ENCODE measurements around the gene MFAP3L. TPM values are rescaled to one million over a fixed set of nuclear protein-coding genes. Genes with fewer than 3 reads are reported as not detected.
"Not testable (repeated sequence)": the region's sequence is repeated elsewhere in the genome, so short reads cannot be mapped to it uniquely, and the experiment has no call there.

MFAP3L gene
- total and polyA plus RNA-seq, 4 donors = 0.87 to 5.3 (median 2.4) TPM

DNA sequence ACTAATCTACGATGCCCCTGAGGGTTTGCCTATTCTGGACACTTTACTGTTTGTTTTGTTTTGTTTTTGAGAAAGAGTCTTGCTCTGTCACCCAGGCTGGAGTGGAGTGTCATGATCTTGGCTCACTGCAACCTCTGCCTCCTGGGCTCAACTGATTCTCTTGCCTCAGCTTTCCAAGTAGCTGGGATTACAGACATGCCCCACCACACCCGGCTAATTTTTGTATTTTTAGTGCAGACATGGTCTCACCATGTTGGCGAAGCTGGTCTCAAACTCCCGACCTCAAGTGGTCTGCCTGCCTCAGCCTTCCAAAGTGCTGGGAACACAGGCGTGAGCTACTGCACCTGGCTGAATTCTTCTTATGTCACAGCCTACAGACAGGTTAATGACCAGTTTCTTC lies 70.7 kb downstream of the MFAP3L start:
- 87 to 91% methylated on average over 5 of the region's 5 CpGs for WGBS, 2 donors
- Histone ChIP-seq H3K27me3 (ENCODE audit: control insufficient read depth in 3 of 3, insufficient read depth in 3 of 3, low read length in 2 of 3) (no peaks in the 10 kb centered on the region), H3K27ac (ENCODE audit: low read depth in 1 of 2, low read length in 1 of 2) (no peak overlapping the region), H3K36me3 (ENCODE audit: control insufficient read depth in 4 of 4, insufficient read depth in 4 of 4, low read length in 4 of 4) (no peaks in the 10 kb centered on the region), H3K4me3 (no peak overlapping the region), H3K4me1 (ENCODE audit: control insufficient read depth in 5 of 5, insufficient read depth in 5 of 5, low read length in 5 of 5) (no peaks in the 10 kb centered on the region), H3K9ac (ENCODE audit: insufficient read depth in 1 of 2, low read length in 2 of 2) (no peak overlapping the region), H3K9me3 (ENCODE audit: control insufficient read depth in 4 of 4, insufficient read depth in 3 of 4, low read length in 3 of 4) (peaks cover 0 to 2% (median 0%) of the 10 kb centered on the region in 4 donors)
- DNase-seq (no peak), ATAC-seq (ENCODE audit: insufficient read depth, low FRiP score) (no peak)
- TF ChIP-seq, protein P1, sequence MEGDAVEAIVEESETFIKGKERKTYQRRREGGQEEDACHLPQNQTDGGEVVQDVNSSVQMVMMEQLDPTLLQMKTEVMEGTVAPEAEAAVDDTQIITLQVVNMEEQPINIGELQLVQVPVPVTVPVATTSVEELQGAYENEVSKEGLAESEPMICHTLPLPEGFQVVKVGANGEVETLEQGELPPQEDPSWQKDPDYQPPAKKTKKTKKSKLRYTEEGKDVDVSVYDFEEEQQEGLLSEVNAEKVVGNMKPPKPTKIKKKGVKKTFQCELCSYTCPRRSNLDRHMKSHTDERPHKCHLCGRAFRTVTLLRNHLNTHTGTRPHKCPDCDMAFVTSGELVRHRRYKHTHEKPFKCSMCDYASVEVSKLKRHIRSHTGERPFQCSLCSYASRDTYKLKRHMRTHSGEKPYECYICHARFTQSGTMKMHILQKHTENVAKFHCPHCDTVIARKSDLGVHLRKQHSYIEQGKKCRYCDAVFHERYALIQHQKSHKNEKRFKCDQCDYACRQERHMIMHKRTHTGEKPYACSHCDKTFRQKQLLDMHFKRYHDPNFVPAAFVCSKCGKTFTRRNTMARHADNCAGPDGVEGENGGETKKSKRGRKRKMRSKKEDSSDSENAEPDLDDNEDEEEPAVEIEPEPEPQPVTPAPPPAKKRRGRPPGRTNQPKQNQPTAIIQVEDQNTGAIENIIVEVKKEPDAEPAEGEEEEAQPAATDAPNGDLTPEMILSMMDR (IDR thresholded peaks at IDR 0.05; ENCODE audit: control extremely low read depth, extremely low read depth) = no peak

DNA sequence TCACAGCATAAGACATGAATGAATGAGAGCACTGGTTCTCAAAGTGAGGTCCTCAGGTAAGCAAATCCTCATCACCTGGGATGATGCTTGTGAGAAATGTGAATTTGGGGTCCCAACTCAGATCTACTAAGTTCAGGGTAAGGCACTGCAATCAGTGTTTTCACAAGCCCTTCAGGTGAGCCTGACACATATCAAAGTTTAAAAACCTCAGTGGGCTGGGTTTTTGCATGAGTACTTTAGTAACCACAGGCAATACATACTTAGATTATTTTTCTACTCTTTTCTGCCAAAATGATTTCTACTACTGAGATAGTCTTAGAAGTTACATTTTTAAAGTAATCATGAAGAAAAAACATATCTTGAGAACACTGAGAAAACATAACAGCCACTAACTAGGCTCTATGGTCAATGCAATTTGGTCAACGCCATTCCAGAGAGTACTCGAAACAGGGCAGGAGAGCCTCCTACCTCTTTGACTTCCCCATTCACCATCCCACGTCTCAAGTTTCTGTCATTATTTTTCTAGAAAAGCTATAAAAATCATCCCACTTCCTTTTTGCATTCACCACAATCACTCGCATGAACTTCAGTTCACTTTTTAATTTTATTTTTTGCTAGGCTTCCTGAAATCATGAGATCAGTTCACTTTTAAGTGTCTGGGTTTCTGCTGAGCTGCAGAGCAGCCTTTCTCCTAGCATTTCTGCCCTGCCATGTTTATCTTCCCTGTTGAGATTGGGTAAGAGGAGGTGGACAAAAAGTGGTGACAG lies 73.8 kb downstream of the MFAP3L start:
- Histone ChIP-seq H3K9me3 (ENCODE audit: control insufficient read depth in 4 of 4, insufficient read depth in 3 of 4, low read length in 3 of 4) (no peaks in the 10 kb centered on the region), H3K4me1 (ENCODE audit: control insufficient read depth in 5 of 5, insufficient read depth in 5 of 5, low read length in 5 of 5) (no peaks in the 10 kb centered on the region), H3K4me3 (no peak overlapping the region), H3K9ac (ENCODE audit: insufficient read depth in 1 of 2, low read length in 2 of 2) (no peak overlapping the region), H3K27ac (ENCODE audit: low read depth in 1 of 2, low read length in 1 of 2) (no peak overlapping the region), H3K36me3 (ENCODE audit: control insufficient read depth in 4 of 4, insufficient read depth in 4 of 4, low read length in 4 of 4) (no peaks in the 10 kb centered on the region), H3K27me3 (ENCODE audit: control insufficient read depth in 3 of 3, insufficient read depth in 3 of 3, low read length in 2 of 3) (no peaks in the 10 kb centered on the region)
- ATAC-seq (ENCODE audit: insufficient read depth, low FRiP score) = no peak
- 21 to 48% methylated on average over 4 of the region's 4 CpGs for WGBS, 2 donors
- DNase-seq = no peak
- TF ChIP-seq, protein P1 (IDR thresholded peaks at IDR 0.05; ENCODE audit: control extremely low read depth, extremely low read depth) = no peak

DNA sequence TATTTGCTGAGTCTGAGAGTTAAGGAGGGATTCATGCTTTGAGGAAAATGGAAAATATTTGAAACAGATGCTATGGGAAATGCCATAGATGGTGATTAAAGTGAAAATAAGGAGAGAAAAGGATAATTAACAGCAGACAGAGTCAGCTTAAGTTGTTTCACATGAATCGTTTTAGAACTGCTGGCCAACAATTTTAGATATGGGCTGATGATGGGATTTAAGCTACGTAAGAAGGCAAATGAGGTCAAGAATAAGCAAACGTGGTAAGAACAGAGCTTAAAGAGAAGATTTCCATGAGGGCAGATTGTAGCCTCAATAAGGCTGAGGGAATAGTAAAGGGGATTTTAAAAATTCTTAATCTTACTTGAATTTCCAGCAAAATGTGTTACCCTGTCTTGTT lies 77.9 kb downstream of the MFAP3L start:
- H3K36me3 ChIP-seq (ENCODE audit: control insufficient read depth in 4 of 4, insufficient read depth in 4 of 4, low read length in 4 of 4) = no peaks in the 10 kb centered on the region
- no peaks in the 10 kb centered on the region for H3K4me1 ChIP-seq (ENCODE audit: control insufficient read depth in 5 of 5, insufficient read depth in 5 of 5, low read length in 5 of 5)
- H3K9me3 ChIP-seq (ENCODE audit: control insufficient read depth in 4 of 4, insufficient read depth in 3 of 4, low read length in 3 of 4) = no peaks in the 10 kb centered on the region
- no peak overlapping the region for H3K4me3 ChIP-seq
- no peaks in the 10 kb centered on the region for H3K27me3 ChIP-seq (ENCODE audit: control insufficient read depth in 3 of 3, insufficient read depth in 3 of 3, low read length in 2 of 3)
- TF ChIP-seq, protein P1 (IDR thresholded peaks at IDR 0.05; ENCODE audit: control extremely low read depth, extremely low read depth) = no peak
- no peak overlapping the region for H3K27ac ChIP-seq (ENCODE audit: low read depth in 1 of 2, low read length in 1 of 2)
- no peak for ATAC-seq (ENCODE audit: insufficient read depth, low FRiP score)
- WGBS, 2 donors = 58 to 82% methylated on average over 3 of the region's 3 CpGs
- no peak overlapping the region for H3K9ac ChIP-seq (ENCODE audit: insufficient read depth in 1 of 2, low read length in 2 of 2)
- DNase-seq = no peak

DNA sequence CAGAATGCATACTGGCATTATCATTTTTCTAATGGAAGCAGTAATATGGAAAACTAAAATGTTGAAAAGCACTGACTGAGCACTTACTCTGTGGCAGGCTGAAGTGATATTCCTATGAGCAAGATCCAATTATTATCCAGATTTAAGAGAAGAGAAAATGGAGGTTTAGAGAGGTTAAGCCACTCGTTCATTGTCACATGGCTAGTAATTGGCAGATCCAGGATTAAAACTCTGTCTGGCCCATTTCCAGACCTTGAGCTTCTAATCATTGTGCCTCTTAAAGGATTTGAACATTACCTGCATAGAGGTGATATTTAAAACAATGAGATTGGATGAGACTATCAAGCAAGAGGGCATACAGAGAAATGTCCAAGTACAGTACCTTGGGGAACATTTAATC lies 80.6 kb downstream of the MFAP3L start:
- H3K9ac ChIP-seq (ENCODE audit: insufficient read depth in 1 of 2, low read length in 2 of 2) = no peak overlapping the region
- no peak overlapping the region for H3K27ac ChIP-seq (ENCODE audit: low read depth in 1 of 2, low read length in 1 of 2)

DNA sequence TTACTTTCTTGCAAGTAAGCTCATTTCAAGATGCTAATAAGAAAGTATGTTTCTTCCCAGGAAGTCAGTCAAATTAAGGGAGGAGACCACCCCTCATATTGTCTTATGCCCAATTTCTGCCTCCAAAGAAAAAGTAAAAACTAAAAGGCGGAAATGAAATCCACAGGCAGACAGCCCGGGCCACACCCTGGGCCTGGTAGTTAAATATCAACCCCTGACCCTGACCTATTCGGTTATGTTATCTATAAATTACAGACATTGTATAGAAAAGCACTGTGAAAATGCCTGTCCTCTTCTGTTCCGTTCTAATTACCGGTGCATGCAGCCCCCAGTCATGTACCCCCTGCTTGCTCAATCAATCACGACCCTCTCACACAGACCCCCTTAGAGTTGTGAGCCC lies 82.6 kb downstream of the MFAP3L start:
- H3K27me3 ChIP-seq (ENCODE audit: control insufficient read depth in 3 of 3, insufficient read depth in 3 of 3, low read length in 2 of 3); H3K9ac ChIP-seq (ENCODE audit: insufficient read depth in 1 of 2, low read length in 2 of 2); H3K27ac ChIP-seq (ENCODE audit: low read depth in 1 of 2, low read length in 1 of 2); H3K4me1 ChIP-seq (ENCODE audit: control insufficient read depth in 5 of 5, insufficient read depth in 5 of 5, low read length in 5 of 5); DNase-seq; H3K36me3 ChIP-seq (ENCODE audit: control insufficient read depth in 4 of 4, insufficient read depth in 4 of 4, low read length in 4 of 4); ATAC-seq (ENCODE audit: insufficient read depth, low FRiP score); H3K9me3 ChIP-seq (ENCODE audit: control insufficient read depth in 4 of 4, insufficient read depth in 3 of 4, low read length in 3 of 4); H3K4me3 ChIP-seq: not testable (repeated sequence)
- WGBS, 2 donors = 88 to 89% methylated on average over 6 of the region's 6 CpGs

More for the DNA sequence above, 80.6 kb downstream of the MFAP3L start:
- H3K4me1 ChIP-seq (ENCODE audit: control insufficient read depth in 5 of 5, insufficient read depth in 5 of 5, low read length in 5 of 5) = no peaks in the 10 kb centered on the region
- DNase-seq (no peak), ATAC-seq (ENCODE audit: insufficient read depth, low FRiP score) (no peak)
- no peaks in the 10 kb centered on the region for H3K9me3 ChIP-seq (ENCODE audit: control insufficient read depth in 4 of 4, insufficient read depth in 3 of 4, low read length in 3 of 4)
- TF ChIP-seq, protein P1 (IDR thresholded peaks at IDR 0.05; ENCODE audit: control extremely low read depth, extremely low read depth) = no peak
- H3K4me3 ChIP-seq = no peak overlapping the region
- no peaks in the 10 kb centered on the region for H3K27me3 ChIP-seq (ENCODE audit: control insufficient read depth in 3 of 3, insufficient read depth in 3 of 3, low read length in 2 of 3)
- H3K36me3 ChIP-seq (ENCODE audit: control insufficient read depth in 4 of 4, insufficient read depth in 4 of 4, low read length in 4 of 4) = no peaks in the 10 kb centered on the region
- 71 to 77% methylated on average over 1 of the region's 1 CpG for WGBS, 2 donors

Measured in lung (tissue), 12 donors.